GM12878 (cell line): ENCODE data around the gene IGFBP3. TPM values are rescaled to one million over a fixed set of nuclear protein-coding genes. Genes with fewer than 3 reads are reported as not detected.

Experiments
- ATAC-seq: fragments of 200-7000 bp; cut with Tn5 transposase; 3 replicates; pipeline ENCODE4 v1.9.1; 2020; ENCODE audit warnings: mild to moderate bottlenecking, moderate library complexity
- BruUV-seq: library from RNA; stranded (reverse); fragments of 400-500 nt; replicated peaks from 2 replicates; lab custom pipeline; 2021; lab: Mats Ljungman, UMichigan
- CTCF ChIA-PET: fragments of 300-600 bp; sonication (Branson Sonifier 250); formaldehyde crosslinking; extraction: SDS; loops from one replicate; lab custom pipeline; 2021; ENCODE audit warnings: inconsistent platforms; lab: Yijun Ruan, JAX
- POLR2A ChIA-PET: fragments of 350-600 bp; formaldehyde crosslinking; extraction: SDS; loops from one replicate; lab custom pipeline; 2021; ENCODE audit warnings: inconsistent platforms; lab: Charles Lee
- RAD21 ChIA-PET: fragments of 300-600 bp; sonication (Branson Sonifier 250); formaldehyde crosslinking; loops from one replicate; lab custom pipeline; 2023; ENCODE audit warnings: antibody characterized with exemption; ENCODE audit not compliant: unreplicated experiment; lab: Charles Lee
- SMC1A ChIA-PET: fragments of 300-600 bp; sonication (Branson Sonifier 250); formaldehyde crosslinking; loops from one replicate; lab custom pipeline; 2023; ENCODE audit not compliant: unreplicated experiment, uncharacterized antibody; lab: Charles Lee
- DNase-seq: peaks from one replicate; pipeline ENCODE4 v3.0.0-alpha.2; 2011; ENCODE audit warnings: low read depth, low spot score
- FAIRE-seq: peaks from 3 replicates; lab custom pipeline; 2011; peaks lifted over from hg19 to GRCh38; lab: Jason Lieb, UNC
- H2AFZ ChIP-seq: 2 replicates; pipeline ENCODE4 v1.6.0; 2011; ENCODE audit warnings: low read depth, low read length, control low read depth; ENCODE audit not compliant: control insufficient read depth
- H3K27ac ChIP-seq: 2 replicates; pipeline ENCODE4 v1.5.1; 2011; ENCODE audit warnings: control low read depth; ENCODE audit not compliant: control insufficient read depth, insufficient read depth
- H3K27me3 ChIP-seq, 2 experiments: replicated peaks in 1 of 2; 2 replicates each; pipeline versions ENCODE4 v1.6.0 to v1.6.1; 2011; ENCODE audit warnings: low read length in 1 of 2; ENCODE audit not compliant: control insufficient read depth in 2 of 2, insufficient read depth in 2 of 2
- H3K36me3 ChIP-seq, 2 experiments: 2 replicates each; pipeline ENCODE4 v1.5.1; 2011; ENCODE audit warnings: low read length in 1 of 2; ENCODE audit not compliant: control insufficient read depth in 2 of 2, insufficient read depth in 2 of 2
- H3K4me1 ChIP-seq: 2 replicates; pipeline ENCODE4 v1.6.1; 2011; ENCODE audit warnings: mild to moderate bottlenecking, low read length, moderate library complexity, mixed read lengths; ENCODE audit not compliant: control insufficient read depth, insufficient read depth
- H3K4me2 ChIP-seq: 2 replicates; pipeline ENCODE4 v1.6.0; 2011; ENCODE audit warnings: control low read depth; ENCODE audit not compliant: control insufficient read depth, insufficient read depth
- H3K4me3 ChIP-seq: fragments of 200-600 bp; sonication (generic); 2 replicates; pipeline ENCODE4 v1.5.1; 2016
- H3K79me2 ChIP-seq: 2 replicates; pipeline ENCODE4 v1.6.0; 2011; ENCODE audit warnings: low read length; ENCODE audit not compliant: control insufficient read depth, insufficient read depth
- H3K9ac ChIP-seq: 2 replicates; pipeline ENCODE4 v1.8.0; 2011; ENCODE audit warnings: low read length, control low read depth, mixed read lengths; ENCODE audit not compliant: control insufficient read depth, insufficient read depth
- H3K9me3 ChIP-seq: replicated peaks from 3 replicates; pipeline ENCODE4 v1.5.1; 2011; ENCODE audit warnings: mild to moderate bottlenecking, low read length; ENCODE audit not compliant: control insufficient read depth, insufficient read depth
- H4K20me1 ChIP-seq: 2 replicates; pipeline ENCODE4 v1.6.0; 2011; ENCODE audit not compliant: control insufficient read depth, insufficient read depth
- ATF7 ChIP-seq: fragments of 450-650 bp; IDR thresholded peaks from 2 replicates; pipeline ENCODE4 v1.6.1; 2016; ENCODE audit warnings: low read depth, mild to moderate bottlenecking
- RAD51 ChIP-seq: fragments of 450-650 bp; IDR thresholded peaks from 2 replicates; pipeline ENCODE4 v1.6.1; 2016; ENCODE audit warnings: moderate library complexity, mild to moderate bottlenecking, inconsistent platforms
- SPI1 ChIP-seq: IDR thresholded peaks from 2 replicates; pipeline ENCODE4 v1.6.1; 2011; ENCODE audit warnings: low read depth, mild to moderate bottlenecking, low read length, moderate library complexity, borderline replicate concordance; ENCODE audit not compliant: insufficient read depth
- SUZ12 ChIP-seq: fragments of 200-600 bp; sonication (generic); IDR thresholded peaks from one replicate; pipeline ENCODE4 v1.6.1; 2018; ENCODE audit warnings: antibody characterized with exemption, mild to moderate bottlenecking; ENCODE audit not compliant: unreplicated experiment
- TCF7 ChIP-seq: IDR thresholded peaks from 2 replicates; pipeline ENCODE4 v1.6.1; 2014; ENCODE audit warnings: antibody characterized with exemption, borderline replicate concordance
- ZNF207 ChIP-seq: fragments of 450-650 bp; IDR thresholded peaks from 2 replicates; pipeline ENCODE4 v1.6.1; 2014; ENCODE audit warnings: antibody characterized with exemption, mild to moderate bottlenecking, borderline replicate concordance
- ZNF217 ChIP-seq: fragments of 450-650 bp; IDR thresholded peaks from 2 replicates; pipeline ENCODE4 v1.6.1; 2017; ENCODE audit warnings: antibody characterized with exemption, mild to moderate bottlenecking
- WGBS: methylation state at CpG from one replicate; pipeline ENCODE4 v1.1.6; 2016; ENCODE audit warnings: low lambda C conversion rate; ENCODE audit not compliant: insufficient replicate concordance, insufficient coverage; ENCODE audit errors: missing lambda C conversion rate; 5-methylcytosine and 5-hydroxymethylcytosine counted together
- in situ Hi-C: fragments of 300-500 bp; cut with MboI; formaldehyde crosslinking; loops from 9 replicates; pipeline ENCODE4 v1.14.3; 2018; ENCODE audit warnings: mixed read lengths
- intact Hi-C: fragments of 100-400 bp; cut with micrococcal nuclease; formaldehyde crosslinking; loops from one replicate; pipeline ENCODE4 v1.14.2; 2022; ENCODE audit not compliant: unreplicated experiment
- polyA plus RNA-seq, 11 experiments: library from polyadenylated mRNA; depleted of rRNA in 4 of 11; unstranded in 6 of 11; stranded (reverse) in 5 of 11; fragments of >200 nt; fragmentation: Nextera tagmentation in 4 of 11; fragmentation: Illumina TruSeq in 1 of 11; extraction: Ambion mirVana in 4 of 11; extraction: Trizol in 1 of 11; gene quantifications; 1 replicate in 1 of 11; 2 replicates in 10 of 11; pipeline versions ENCODE4 v1.2.1 to v1.2.3, GENCODE V29; 2011 to 2016; ENCODE audit warnings: inconsistent platforms in 2 of 11, missing spikeins in 2 of 11, low read depth in 1 of 11
- total RNA-seq, 4 experiments: library from RNA; depleted of rRNA in 3 of 4; stranded (reverse); fragments of >200 nt in 3 of 4; fragmentation: Illumina TruSeq in 1 of 4; extraction: Trizol in 1 of 4; gene quantifications; 2 replicates each; pipeline versions ENCODE4 v1.2.1 to v1.2.3, GENCODE V29; 2013 to 2021

The IGFBP3 gene
- total and polyA plus RNA-seq, 10 of the 15 experiments (the other 5 are each of a cell fraction or from before 2014, with no cell fraction given) = 6.0 to 28.0 (median 15.6) TPM

- Histone ChIP-seq H3K79me2 (no peaks in the 10 kb centered on the region), H3K27ac (no peak overlapping the region), H3K36me3 (no peaks in the 10 kb centered on the region), H3K4me2 (no peak overlapping the region), H2AFZ (no peak overlapping the region), H3K4me3 (no peak overlapping the region), H3K9me3 (no peaks in the 10 kb centered on the region), H3K4me1 (no peaks in the 10 kb centered on the region), H4K20me1 (peaks cover 2% of the 10 kb centered on the region; the same call in 1 of the 2 replicates), H3K9ac (no peak overlapping the region), H3K27me3 (peaks cover 2 to 3% of the 10 kb centered on the region in 2 experiments; a peak in 3 of 4 replicates)
- ChIA-PET CTCF (interaction anchor here (1.0 to 9.6 kb wide), 14 partner anchors 14 to 1166 kb away, joined by 3 to 91 read pairs (median 8); no protein-coding TSS in a partner anchor), POLR2A (no interaction called here), SMC1A (interaction anchor here (1.1 to 6.4 kb wide), 3 partner anchors 429 to 725 kb away, joined by 3 to 130 read pairs (median 55); no protein-coding TSS in a partner anchor), RAD21 (interaction anchor here (1.1 to 4.0 kb wide), 8 partner anchors 212 to 1166 kb away, joined by 3 to 97 read pairs (median 26); no protein-coding TSS in a partner anchor)
- TF ChIP-seq SUZ12 = peak; percentile 4
- TF ChIP-seq RAD51 = no peak
- no peak for TF ChIP-seq ATF7
- no peak for TF ChIP-seq ZNF207
- TF ChIP-seq TCF7 = no peak
- TF ChIP-seq SPI1 = no peak
- DNase-seq (no peak), ATAC-seq (no peak), FAIRE-seq (no peak)
- BruUV-seq = no TSS peak
- intact Hi-C loops (loop anchor here (5.0 to 10.0 kb wide), 4 partner anchors 136 to 743 kb away; no protein-coding TSS in a partner anchor), in situ Hi-C loops (no loop called here)
- WGBS = 70% methylated on average over 16 of the region's 31 CpGs
Measured at GRCh38 chr7:45921381-45921698, 268 bp upstream of the IGFBP3 start.

DNA sequence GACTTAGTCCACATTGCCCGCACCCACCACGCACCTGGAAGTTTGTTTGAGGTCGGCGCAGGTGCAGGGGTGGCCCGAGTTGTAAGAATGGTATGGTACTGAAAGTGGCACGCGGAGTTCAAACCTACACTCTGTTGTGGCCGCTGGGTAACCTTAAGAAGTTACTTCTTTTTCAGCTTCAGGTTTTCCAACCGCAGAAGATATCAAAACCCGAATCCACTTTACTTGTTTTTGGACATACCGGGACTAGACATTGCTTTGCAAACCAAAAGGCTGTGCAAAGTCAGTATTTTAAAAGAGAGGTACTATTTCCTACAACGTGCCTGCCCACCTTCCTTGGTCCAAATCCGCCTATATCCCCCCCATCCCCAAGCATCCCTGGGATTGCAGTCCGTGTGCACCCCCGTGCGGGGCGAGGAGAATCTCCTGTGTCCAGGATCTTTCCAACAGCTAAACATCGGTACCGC is 1.0 kb downstream of the IGFBP3 start:
- peaks cover 2 to 3% of the 10 kb centered on the region in 2 experiments; a peak in 3 of 4 replicates for H3K27me3 ChIP-seq
- no peak overlapping the region for H3K4me2 ChIP-seq
- ATAC-seq (no peak), FAIRE-seq (no peak), DNase-seq (no peak)
- CTCF ChIA-PET = interaction anchor here (1.0 to 9.6 kb wide), 7 partner anchors 30 to 1168 kb away, joined by 3 to 91 read pairs (median 16); no protein-coding TSS in a partner anchor
- no peaks in the 10 kb centered on the region for H3K4me1 ChIP-seq
- H3K9ac ChIP-seq = no peak overlapping the region
- H4K20me1 ChIP-seq = peaks cover 2% of the 10 kb centered on the region; the same call in 1 of the 2 replicates
- no peak overlapping the region for H3K27ac ChIP-seq
- no peaks in the 10 kb centered on the region for H3K36me3 ChIP-seq
- H2AFZ ChIP-seq = no peak overlapping the region
- no peak overlapping the region for H3K4me3 ChIP-seq
- SMC1A ChIA-PET = interaction anchor here (0.6 to 4.9 kb wide), 5 partner anchors 193 to 437 kb away, joined by 3 to 48 read pairs (median 5); no protein-coding TSS in a partner anchor
- 22% methylated on average over 19 of the region's 19 CpGs for WGBS
- TF ChIP-seq ZNF217 = no peak
- peak; percentile 8 for TF ChIP-seq SUZ12
- TF ChIP-seq, all 136 proteins: peak for 1
- RAD21 ChIA-PET = interaction anchor here (1.1 to 4.5 kb wide), 3 partner anchors 219 to 430 kb away, joined by 3 to 41 read pairs (median 17); no protein-coding TSS in a partner anchor
- no TSS peak for BruUV-seq
- intact Hi-C loops = loop anchor here (5.0 to 10.0 kb wide), 5 partner anchors 137 to 1335 kb away; no protein-coding TSS in a partner anchor
- no peaks in the 10 kb centered on the region for H3K9me3 ChIP-seq
- POLR2A ChIA-PET = no interaction called here
- in situ Hi-C loops = loop anchor here (5.0 kb wide), 3 partner anchors 432 to 1262 kb away; no protein-coding TSS in a partner anchor
- no peaks in the 10 kb centered on the region for H3K79me2 ChIP-seq
